ENCODE results near the gene SLC36A1.

- TF ChIP-seq CTCF (IDR thresholded peaks at IDR 0.05) (no peak), POLR2A (IDR thresholded peaks at IDR 0.05) (no peak)
These were observed 43.2 kb downstream of the SLC36A1 start for GRCh38 chr5:151490627-151491026.

All from thyroid gland (tissue), 4 donors.